Measurements from ENCODE around the gene IRF8.

Gene IRF8

DNA sequence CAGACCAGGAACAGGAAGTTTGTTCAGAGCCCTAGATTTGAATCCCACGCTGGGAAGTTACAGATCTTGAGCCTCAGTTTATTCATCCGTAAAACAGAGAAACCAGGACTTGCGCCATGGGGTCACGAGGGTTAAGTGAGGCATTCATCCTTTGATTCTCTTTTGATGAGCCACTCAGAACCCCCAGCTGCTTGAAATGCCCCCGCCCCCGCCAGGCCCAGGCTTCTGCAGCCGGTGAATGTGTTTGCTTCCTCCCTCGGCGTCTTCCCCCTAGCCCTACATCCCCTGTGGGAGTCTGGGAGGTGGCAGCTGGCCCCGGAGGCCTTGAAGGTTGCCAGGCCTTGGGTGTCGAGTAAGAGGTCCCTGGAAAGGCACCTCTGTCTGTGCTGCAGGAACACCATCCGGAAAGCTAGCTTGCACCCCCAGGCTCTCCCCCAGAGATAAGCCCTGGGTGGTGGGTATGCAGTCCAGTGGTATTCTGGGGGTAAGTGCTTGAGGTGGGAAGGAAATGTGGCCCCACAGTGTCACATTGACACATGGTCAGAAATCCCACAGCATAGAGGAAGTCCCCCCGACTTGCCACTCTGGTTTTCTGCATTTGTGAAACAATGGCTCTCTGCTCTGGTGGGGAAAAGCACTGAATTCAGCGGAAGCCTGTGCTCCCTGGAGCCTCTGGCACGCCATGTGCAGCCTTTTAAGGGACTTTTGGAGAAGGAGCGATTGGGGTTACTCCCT is 14.9 kb downstream of the IRF8 start:
- no peak for DNase-seq (ENCODE audit: low read depth)

DNA sequence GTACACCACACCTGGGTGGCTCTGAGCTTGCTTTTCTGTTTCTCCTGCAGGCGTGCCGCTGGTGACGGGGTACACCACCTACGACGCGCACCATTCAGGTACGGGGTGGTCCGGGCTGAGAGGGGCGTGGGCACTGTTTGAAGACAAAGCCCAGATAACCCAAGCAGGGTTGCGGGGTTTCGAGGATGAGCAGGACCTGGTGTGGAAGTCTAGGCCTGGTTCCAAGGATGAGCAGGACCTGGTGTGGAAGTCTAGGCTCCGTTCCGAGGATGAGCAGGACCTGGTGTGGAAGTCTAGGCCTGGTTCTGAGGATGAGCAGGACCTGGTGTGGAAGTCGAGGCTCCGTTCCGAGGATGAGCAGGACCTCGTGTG is 15.4 kb downstream of the IRF8 start:
- DNase-seq (ENCODE audit: low read depth) = no peak

DNA sequence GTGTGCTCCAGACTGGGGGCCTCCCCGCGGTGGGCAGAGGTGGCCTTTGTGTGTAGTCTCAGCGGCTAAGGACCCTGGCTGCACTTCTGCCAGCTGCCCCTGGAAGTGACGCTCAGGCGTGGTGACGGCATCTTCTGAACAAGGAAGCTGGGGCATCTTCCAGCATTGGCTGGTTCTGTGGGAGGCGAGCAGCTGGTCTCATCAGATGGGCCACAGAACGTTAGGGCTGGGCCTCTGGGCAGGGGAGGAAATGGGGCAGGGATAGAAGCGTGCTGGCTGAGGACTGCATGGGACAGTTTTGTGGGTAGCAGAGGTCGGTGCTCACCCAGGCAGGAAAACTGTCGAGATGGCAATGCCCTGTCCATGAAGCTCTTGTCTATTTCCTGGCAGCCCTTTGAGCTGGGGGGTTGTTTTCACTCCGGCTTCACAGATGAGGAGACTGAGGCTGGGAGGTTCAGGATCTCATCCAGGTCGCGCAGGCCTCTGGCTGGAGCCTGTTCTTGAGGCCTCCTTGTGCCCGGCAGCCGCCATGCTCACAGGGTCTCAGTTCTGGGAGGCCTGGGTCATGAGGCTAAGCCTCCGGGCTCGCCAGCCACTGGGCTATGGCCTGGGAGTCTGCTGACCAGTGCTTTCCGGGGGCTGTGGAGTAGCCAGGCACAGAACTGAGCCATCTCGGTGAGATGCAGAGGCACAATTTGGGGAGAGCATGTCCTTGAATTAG is 16.3 kb downstream of the IRF8 start:
- no peak for DNase-seq (ENCODE audit: low read depth)

DNA sequence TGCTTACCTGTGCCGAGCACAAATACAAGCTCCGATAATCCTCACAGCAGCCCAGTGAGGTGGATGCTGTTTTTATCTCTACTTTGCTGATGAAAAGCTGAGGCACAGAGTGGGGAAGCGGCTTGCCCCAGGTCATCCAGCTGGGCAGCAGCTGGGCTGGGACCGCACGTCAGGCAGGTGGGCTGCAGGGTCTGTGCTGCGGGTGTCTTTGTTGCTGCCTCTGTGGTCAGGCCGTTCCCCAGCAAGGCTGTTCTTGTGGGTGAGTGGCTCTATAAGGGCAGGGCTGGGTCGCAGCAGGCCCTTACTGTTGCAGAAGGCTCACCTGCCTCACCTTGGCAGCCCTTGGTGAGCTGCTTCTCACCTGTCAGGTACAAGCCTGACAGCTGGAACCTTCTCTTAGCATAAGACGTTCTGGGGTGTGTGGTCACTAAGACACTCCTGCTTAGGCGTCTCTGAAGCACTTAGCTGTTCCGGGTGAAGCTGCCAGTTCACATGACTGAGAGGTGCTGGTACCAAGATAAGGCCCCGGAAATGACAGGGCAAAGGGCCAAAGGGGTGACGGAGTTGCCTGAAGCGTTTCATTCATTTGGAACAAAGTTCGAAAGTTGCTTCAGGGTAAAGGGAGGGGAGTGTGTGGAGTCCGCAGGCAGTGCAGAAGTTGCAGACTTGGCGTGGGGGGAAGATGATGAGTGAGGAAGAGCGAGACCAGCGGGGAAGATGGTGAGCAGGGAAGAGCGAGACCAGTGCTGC is 17.4 kb downstream of the IRF8 start:
- no peak for DNase-seq (ENCODE audit: low read depth)

DNA sequence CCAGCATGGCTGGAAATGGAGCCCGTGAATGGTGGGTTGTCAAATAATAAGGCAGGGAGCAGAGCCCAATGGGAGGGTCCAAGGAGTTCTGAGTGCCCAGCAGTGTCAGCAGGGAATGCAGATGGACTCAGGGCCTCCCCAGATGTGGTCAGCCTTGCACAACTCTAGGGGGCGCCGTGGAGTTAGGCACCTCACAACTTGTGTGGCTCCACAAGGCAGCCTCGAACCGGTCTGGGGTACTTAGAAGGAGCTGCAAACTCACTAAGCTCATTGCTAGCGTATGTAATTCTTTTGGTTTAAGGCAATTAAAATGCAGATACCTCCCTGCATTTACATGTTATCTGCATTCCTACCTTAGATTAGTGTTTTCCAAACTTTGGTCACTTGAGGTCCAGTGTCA is 18.1 kb downstream of the IRF8 start:
- no peak for DNase-seq (ENCODE audit: low read depth)

DNA sequence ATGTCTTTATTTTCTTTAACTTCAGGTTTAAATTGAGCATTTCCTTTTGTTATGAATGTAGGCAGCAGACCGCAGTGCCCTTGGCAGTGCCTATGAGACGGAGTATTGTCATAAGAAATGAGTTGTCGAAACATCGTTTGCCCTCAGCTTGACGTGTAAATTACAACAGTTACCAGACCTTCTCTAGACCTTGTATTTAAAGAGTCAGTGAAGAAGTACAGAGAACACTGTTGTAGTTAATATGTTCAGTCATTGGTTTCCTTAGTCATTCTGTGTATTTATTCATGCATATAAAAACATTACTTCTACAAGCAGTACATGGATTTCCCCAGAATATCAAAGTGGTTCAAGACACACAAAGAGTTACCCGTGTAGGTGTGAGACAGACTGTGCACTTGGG is 19.0 kb downstream of the IRF8 start:
- DNase-seq (ENCODE audit: low read depth) = no peak

DNA sequence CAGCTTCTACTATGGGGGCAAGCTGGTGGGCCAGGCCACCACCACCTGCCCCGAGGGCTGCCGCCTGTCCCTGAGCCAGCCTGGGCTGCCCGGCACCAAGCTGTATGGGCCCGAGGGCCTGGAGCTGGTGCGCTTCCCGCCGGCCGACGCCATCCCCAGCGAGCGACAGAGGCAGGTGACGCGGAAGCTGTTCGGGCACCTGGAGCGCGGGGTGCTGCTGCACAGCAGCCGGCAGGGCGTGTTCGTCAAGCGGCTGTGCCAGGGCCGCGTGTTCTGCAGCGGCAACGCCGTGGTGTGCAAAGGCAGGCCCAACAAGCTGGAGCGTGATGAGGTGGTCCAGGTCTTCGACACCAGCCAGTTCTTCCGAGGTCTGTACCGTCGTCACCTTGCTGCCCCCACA is 19.5 kb downstream of the IRF8 start:
- DNase-seq (ENCODE audit: low read depth) = no peak

DNA sequence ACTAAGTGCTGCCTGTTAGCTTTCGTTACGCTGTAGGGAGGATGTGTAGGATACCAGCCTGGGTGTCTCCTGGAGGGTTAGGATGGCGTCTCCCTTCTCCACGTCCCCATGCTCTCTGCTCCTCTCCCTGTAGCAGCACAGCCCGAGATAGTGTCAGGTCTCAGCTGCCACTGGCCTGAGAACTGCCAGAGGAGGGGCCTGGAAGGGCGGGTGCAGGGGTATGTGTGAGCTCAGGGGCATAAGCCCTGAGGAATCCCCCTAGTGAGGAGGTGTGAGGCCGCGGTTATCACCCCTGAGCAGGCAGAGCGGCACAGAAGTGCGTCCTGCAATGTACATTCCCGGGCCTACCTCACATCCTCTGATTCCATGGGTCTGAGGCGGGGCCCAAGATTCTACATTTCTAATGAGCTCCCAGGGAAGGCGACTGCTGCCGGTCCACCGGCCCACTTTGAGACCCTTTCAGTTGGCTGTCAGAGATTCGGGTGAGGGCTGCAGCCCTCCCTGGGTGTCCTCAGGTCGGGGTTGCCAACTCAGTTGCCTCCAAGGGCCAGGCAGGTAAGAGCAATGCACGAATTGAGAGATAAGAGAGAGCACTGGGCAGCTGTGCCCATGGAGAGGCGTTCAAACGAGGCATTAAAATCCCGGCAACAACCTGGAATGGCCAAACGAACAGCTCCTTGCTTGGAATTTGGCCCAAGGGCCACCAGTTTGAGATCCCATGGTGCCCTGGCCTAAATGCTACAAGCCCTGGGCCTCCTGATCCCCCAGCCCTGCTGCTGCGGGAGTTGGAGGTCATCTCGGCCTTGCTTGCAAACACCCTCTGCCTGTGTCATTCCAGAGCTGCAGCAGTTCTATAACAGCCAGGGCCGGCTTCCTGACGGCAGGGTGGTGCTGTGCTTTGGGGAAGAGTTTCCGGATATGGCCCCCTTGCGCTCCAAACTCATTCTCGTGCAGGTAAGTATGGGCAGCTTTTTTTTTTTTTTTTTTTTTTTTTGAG is 20.6 kb downstream of the IRF8 start:
- no peak for DNase-seq (ENCODE audit: low read depth)

DNA sequence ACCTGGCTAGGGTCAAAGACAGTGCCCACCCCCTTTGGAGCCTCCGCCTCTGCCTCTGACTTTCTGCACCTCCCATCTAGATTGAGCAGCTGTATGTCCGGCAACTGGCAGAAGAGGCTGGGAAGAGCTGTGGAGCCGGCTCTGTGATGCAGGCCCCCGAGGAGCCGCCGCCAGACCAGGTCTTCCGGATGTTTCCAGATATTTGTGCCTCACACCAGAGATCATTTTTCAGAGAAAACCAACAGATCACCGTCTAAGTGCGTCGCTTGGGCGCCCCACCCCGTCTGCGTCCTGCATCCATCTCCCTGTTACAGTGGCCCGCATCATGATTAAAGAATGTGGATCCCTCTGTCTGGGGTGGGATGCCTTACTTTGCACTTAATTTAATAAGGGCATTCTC is 22.1 kb downstream of the IRF8 start:
- DNase-seq (ENCODE audit: low read depth) = no peak

DNA sequence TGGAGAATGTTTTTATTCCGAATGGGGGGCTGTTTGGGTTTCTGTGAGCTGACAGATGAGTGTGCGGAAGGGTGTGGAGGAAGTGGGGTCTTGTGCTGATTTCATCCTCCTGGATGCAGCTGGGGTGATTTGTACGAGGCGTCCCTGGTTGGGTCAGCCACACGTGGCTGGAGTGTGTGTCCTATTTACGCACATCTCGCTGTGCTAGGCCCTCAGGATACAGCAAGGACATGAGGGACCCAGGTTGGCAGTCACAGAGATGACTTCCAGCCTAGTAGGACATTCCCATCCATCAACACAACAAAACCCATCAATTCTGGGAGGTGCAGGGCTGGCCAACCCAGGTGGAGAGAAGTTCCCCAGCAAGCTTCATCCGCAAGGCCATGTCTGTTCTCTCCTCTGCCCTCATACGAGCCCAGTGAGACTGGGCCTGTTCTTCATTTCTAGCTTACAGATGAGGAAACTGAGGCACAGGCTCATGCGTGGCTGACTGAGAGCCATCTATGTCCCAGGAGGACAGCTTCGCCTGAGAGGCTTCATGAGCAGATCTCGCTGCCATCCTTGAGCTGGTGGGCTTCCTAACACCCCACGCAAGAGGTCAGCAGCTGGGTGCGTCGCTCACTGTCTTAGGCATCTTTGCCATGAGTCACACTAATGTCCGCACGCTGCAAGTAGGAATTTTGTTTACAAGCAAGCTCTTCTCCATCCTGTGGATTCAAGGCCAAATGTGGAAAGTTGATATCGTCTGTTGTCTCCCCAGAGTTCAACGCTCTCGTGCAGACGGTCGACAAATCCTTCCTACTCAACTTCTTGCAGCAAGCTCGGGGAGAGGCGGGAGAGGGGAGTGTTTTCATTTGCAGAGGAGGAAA is 24.4 kb downstream of the IRF8 start:
- DNase-seq (ENCODE audit: low read depth) = no peak

DNA sequence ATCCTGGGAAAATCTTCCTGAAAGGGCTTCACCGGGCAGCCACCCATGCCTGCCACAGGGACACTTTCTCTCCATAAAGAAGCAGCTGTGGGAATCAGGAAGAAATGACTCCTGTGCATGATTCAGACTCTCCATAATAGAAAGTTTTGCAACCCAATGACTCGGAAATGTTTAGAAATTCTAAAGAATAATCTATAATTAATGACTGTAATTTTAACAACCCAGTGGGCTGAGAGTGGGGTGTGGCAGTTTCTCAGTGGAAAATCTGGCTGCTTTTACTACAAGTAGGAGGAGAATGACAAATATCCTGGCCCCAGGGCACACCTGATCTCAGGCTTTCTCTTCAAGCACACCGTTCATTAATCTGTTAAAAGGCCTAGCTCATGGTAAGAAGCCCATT is 25.7 kb downstream of the IRF8 start:
- no peak for DNase-seq (ENCODE audit: low read depth)

DNA sequence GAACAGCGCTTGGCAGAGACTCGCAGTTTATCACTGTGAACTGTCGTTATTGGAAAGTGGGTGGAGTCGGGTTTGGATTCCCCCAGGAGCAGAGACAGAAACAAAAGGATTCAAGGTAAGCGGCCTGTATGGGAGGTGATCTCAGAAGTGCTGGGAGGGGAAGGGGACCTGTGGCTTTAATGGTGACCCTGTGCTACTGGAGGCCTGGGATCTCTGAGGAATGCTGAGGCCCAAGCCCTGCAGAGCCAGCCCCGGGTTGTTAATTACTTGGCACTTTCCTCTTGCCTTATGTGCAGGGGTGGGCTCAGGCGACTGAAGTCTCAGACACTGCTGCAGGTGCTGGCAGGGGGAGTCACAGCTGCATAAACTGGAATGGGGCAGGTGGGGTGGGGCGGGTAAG is 27.4 kb downstream of the IRF8 start:
- no peak for DNase-seq (ENCODE audit: low read depth)

DNA sequence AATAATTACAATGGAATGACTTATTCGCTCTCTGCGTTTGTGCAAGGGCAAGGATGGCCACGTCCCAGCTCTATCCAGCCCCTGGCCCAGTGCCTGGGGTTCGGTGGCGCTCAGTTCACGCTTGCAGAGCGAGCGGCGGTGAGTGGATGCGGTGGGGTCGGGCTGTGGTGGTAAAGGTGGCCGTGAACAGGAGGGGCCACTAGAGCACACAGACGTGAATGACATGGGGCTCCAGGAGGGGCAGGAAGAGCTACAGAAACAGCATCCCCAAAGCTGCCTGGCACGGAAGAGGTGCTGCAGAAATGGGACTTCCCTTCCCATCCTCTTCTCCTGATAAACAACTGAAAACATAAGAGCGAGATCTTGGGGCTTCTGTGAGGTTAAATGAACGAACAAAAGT is 28.4 kb downstream of the IRF8 start:
- DNase-seq (ENCODE audit: low read depth) = no peak

DNA sequence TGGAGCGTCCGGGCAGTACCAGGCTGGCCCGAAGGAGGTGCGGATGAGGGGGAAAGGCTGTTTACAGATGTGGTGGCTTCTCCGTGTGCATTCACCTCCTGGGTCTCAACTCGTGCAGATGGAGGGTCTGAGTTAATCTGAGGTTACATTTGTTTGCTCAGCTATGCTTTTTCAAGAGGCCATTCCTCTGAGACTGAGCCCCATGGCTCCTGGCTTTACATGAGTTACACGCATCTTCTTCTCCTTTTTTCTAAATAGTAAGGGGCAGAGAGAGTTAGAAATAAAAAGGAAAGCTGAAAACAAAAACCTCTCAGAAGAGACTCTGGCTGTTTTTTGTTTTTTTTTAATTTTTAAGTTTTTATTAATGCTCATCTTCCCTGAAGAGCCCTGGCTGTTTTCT is 29.0 kb downstream of the IRF8 start:
- DNase-seq (ENCODE audit: low read depth) = no peak

DNA sequence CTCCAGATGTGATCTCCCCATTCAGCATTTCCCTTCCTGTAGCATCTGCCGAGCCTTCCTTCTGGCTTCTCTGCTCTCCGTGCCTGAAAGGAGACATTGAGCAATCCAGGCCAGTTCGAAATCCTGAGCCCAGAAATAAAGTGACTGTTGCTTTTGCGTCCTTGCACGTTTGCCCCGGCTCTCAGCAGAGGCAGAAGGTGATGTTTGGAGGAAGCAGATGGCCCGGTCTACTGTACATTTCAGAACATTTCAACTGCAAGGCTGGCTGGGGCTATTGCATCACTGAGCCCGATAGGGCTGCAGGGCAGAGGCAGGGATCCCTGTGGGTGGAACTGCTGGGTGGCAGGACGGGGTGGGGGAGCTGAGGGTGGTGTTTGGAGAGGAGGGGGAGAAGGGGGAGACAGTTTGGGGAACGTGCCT is 29.4 kb downstream of the IRF8 start:
- DNase-seq (ENCODE audit: low read depth) = no peak

DNA sequence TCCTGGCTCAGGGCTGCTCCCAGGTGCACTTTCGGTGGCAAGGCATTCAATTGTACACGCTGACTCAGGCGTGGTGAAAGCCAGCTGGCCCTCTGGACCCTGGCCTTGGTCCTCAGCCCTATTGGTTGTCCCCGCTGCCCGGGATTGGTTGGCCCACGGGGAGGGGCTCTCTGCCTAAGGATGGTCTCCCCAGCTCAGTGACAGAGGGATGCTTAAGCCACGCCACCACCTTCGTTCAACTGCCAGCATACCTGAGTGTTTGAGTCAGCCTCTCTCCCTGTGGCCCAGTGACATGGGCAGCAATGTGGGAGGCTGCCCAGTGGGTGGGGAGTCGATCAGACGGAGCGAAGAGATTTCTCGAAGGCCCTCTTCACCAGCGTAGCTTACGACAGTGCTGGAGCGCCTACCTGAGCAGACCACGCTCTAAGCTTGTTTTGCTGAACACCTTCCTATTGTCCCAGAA is 30.3 kb downstream of the IRF8 start:
- DNase-seq (ENCODE audit: low read depth) = no peak

DNA sequence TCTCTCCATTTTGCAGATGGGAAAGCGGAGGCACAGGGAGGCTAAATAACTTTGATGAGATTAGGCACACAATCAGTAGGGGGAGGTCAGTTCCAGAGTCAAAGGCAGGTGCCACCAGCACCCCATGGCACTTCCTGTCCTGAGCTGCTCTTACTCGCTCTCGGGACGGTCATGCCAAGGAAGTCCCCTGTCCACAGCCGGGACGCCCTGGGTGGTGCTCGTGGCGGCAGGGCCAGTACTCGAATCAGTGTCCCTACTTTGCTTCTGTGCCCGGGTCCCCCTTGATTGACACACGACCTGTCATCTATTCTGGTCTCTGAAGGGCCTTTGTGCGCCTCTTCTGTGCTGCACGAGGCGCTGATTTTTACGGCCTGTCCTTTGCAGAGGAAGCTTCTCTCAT is 31.3 kb downstream of the IRF8 start:
- no peak for DNase-seq (ENCODE audit: low read depth)

DNA sequence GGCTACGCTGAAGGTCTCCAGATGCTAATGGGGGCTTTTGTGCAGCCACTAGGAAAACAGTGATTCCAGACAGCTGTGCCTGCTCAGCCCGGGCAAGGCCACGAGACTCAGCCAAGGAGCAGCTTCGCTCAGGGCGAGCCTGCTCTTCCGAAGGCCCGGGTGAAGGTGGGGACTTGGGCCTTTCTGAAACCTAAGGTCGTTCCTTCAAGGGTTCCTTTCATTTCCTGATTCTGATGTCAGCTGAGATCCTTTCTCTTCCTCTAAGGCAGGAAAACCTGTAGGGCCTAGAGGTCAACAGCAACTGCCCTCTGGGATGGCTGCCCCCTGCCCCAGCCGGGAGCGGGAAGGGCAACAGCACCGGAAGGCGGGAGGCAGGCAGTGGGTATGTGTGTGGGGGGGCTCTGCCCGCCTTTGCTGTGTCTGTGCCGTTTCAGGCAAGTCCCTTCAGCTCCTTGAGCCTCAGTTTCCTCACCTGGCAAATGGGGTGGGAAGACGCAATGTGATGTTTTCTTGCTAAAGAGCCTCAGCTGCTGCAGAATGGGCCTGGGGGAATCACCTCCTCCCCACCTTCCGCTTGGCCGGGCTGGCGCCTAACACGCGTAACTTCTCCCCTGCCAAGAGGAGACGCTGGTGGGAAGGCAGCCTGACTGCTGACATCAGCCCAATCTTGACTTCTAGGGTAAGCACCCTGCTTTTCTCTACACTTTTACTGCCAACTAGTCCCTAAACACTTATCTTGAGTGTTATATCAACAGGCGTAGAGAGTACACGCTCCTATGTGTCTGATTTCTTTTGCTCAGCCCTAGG is 32.8 kb downstream of the IRF8 start:
- no peak for DNase-seq (ENCODE audit: low read depth)

DNA sequence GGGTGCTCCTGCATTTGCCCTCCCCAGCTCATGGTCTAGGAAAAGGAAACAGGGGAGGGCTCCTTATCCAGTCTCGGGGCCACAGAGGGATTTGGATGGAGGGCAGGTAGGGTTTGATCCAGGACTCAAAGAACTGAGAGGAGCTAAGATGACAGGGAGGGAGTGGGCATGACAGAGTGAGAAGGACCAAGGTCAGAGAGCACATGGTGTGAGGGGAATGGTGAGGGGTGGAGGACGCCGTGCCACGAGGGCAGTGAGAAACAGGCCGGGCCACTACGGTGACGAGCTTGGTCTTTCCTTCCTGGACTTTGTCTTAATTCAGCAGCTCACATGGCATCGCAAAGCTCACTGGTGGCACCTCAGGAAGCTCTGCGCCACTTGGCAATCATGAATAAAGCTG is 35.2 kb downstream of the IRF8 start:
- DNase-seq (ENCODE audit: low read depth) = no peak

DNA sequence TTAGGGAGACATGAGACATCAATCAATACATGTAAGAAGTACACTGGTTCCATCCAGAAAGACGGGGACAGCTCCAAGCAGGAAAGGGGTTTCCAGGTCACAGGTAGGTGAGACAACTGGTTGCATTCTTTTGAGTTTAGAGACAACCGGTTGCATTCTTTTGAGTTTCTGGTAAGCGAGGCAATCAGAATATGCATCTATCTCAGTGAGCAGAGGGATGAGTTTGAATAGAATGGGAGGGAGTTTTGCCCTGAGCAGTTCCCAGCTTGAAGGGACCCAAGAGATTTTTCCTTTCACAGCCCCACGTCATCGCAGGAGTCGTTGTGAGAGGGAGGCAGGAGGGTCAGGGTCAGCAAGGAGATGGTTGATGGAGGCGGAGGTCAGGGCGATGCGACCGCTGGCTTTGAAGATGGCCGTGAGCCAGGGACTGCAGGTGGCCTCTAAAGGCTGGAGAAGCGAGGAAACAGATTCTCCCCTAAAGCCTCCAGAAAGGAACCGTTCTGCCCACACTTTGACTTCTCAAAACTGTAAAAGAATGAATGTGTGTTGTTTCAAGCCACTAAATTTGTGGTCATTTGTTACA is 36.5 kb downstream of the IRF8 start:
- DNase-seq (ENCODE audit: low read depth) = no peak

All from stimulated activated CD8-positive, alpha-beta memory T cell treated with anti-CD3 and anti-CD28 coated beads, Interleukin-4, amount 100 ng/mL, for 24 hours (primary cell).